ENCODE results near the gene CYP24A1. TPM values are rescaled to one million over a fixed set of nuclear protein-coding genes. Genes with fewer than 3 reads are reported as not detected.

The CYP24A1 gene
- 0.41 TPM for total RNA-seq

DNA sequence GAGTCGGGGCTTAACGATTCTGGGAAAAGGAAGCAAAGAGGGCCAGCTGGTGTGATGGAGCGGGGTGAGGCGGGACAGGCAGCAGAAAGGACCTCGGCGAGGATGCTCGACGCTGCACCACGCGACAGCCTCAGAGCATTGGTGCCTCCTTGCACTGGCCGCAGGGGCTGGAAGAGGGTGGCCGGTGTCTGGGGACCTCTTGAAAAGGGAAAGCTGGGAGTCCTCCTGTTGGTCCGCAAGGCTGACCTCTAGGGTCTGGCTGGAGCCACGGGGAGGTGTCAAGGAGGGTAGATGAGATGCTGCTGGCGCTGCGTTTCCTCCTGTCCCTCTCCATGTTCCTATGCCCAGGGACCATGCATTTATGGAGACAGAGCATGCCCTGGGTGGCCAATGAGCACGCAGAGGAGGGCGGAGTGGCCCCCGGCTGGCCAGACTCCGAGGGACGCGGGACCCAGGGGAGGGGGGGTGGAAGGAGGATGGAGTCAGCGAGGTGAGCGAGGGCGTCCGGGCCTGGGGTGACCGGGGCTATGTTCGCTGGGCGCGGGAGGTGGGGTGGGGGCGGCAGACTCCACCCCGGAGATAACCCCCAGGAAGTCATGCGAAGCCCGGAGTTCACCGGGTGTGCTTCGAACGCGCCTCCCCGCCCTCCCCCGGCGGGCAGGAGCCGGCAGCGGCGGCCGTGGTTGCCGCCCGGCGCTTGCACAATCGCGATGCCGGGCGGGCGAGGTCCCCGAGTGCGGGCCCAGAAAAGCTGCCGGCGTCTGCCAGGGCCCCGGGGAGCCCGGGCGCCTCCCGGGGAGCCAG lies at the start of gene CYP24A1:
Gene CYP24A1 (minus strand): TSS at position 334 of the 804 bp plus-strand sequence. CDS start 407 bp downstream, outside the sequence.
- FAIRE-seq: no peak

DNA sequence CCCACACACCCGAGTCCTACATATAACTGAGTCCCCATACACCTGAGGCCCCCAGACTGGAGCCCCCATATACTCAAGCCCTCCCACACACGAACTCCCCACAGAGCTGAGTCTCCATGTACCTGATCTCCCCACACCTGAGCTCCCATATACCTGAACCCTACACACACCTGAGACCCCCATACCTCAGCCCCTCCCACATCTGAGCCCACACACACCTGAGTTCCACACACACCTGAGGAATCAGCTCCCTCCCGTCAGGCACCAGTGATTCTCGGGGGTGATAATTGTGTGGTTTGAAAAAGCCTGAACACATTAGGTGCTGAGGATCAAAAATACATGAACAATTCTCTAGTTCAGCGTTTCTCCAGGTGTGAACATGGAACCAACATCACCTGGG lies 49.5 kb upstream of the CYP24A1 start:
- no peak for FAIRE-seq
- DNase-seq (ENCODE audit: low spot score in 2 of 2): no peak

More for the DNA sequence above, at the start of gene CYP24A1:
- DNase-seq (ENCODE audit: low spot score in 2 of 2): no peak

DNA sequence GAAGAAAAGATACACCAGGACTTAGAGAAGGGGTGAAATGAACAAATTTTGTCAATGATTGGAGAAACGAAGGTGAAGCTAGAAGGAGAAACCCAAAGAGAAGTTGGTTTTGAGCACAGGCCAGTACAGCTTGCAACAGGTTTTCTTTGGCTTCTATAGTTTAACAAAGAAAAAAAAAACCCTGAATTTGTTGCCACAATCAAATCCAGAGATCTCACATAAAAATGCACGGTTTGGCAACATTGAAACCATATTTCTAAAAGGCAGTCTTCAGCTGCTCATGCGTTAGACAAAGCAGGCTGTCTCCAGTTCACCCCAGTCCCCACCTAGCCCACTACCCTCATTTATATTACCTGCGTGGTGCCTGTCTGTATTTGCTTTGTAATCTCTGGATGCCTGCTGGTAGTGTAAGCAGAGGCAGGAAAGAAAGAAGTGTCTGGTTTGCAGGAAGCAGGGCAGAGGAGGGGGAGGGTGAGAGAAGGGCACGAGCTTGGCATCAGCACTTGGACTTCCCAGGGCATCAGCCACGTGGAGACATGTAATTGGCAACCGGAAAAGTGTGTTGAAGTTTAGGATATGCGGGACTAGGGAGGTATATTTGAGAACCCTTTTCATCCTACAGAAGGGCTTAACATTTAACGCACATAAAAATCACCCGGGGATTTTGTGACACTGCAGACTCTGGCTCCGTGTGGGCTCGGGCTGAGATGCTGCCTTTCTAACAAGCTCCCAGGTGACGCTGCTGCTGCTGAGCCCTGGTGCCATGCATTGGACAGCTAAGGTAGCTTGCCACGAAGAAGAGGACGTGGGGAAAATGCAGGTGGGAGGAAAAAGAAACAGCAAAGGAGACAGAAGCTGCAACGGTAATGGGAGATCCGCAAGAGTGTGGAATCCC lies 48.5 kb upstream of the CYP24A1 start:
- FAIRE-seq: no peak
- DNase-seq (ENCODE audit: low spot score in 2 of 2): no peak

DNA sequence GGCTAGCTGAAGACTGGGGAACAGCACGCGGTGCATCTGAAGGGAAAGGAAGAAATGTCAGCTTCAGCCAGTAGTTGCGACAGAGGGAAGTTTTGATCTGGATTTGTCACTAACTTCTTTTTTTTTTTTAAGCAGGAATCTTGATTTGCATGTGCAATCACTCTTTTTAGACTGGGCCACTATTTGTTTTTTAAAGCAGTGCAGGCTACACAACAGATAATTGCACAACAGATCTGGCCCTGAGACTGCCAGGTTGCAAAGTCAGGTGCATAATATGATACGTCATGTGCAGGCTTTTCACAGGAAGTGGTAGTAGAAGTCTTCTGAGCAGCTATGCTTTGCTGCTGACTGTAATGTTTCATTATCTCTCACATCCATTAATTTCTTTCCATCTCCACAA lies 47.6 kb upstream of the CYP24A1 start:
- FAIRE-seq: no peak
- no peak for DNase-seq (ENCODE audit: low spot score in 2 of 2)

DNA sequence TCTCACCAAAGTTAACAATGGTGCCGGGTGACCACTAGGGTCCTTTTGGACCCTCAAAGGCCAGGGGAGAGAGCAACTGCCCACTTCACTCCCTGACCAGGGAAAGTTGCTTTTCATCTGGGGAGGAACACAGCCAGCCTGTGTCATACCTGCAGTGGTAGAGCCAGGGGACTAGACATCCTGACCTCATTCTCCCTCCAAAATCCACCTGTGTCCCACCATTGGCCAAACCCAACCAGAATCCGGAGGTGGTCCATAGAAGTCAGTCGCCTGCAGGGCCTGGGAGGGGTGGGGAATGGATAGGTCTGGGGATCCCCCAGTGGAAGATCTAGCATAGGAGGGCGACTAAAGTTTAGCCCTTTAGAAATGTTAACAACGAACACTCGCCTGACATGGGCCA lies 46.9 kb upstream of the CYP24A1 start:
- FAIRE-seq: no peak
- DNase-seq (ENCODE audit: low spot score in 2 of 2): no peak

DNA sequence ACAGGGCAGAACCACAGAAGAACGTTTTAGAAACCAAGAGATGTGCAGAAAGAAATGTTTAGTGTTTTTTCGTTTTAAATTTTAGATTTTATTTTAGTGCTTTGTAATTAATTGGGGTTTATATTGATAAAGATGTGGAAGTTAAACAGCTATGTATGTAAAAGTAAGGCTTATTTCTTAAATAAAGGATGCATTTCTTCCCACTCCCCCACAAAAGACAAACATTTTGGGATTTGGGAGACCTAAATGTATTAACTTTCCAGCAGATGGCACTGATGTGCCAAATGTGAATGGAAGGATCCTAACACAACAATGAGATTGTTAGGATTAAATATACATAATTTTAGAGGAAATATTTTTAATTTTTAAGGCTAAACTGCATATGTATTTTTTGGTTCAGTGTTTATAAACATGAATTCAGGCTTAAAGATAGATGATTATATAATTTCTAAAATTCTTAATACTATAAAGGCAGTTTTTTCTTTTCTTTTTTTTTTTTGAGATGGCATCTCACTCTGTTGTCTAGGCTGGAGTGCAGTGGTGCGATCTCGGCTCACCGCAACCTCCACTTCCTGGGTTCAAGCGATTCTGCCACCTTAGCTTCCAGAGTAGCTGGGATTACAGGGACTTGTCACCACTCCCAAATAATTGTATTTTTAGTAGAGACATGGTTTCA lies 46.1 kb upstream of the CYP24A1 start:
- DNase-seq (ENCODE audit: low spot score in 2 of 2) (peak in 1 of 2 donors; percentile 32), FAIRE-seq (peak; percentile 57)

DNA sequence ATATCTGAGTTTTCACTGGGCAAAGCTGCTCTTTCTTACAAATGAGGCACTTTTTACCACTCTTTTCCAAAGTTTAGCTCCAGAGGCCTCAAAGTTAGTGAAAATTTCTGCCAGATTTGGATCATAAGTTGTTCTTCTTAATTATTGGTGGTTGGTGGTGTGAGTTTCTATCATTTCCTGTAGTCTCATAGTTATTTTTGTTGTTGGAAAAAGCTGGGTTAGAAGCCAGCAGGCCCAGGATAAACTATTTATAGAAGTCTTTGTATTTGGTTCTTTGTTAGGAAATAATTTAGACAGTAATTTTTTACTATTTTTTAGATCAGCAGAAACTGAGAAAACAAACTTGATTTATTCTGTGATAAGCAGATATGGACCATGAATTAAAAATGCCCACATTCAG lies 44.7 kb upstream of the CYP24A1 start:
- FAIRE-seq (no peak), DNase-seq (ENCODE audit: low spot score in 2 of 2) (no peak)

DNA sequence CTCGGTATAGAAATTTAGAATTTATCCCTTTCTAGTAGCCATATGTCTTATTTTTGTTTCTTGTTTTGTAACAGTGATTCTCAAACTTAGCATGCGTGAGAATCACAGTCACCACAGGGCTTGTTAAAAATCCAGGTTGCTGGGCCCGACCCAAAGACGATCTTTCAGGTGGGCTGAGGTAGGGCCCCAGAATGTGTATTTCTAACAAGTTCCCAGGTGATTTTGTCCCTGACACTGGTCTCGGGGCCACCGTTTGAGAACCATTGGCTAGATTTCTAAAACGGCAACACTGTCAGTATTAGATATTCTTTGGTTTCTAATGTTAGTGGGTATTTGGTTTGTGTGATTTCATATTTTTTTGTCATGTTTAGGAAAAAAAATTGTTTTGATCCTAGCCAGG lies 44.0 kb upstream of the CYP24A1 start:
- FAIRE-seq (no peak), DNase-seq (ENCODE audit: low spot score in 2 of 2) (no peak)

DNA sequence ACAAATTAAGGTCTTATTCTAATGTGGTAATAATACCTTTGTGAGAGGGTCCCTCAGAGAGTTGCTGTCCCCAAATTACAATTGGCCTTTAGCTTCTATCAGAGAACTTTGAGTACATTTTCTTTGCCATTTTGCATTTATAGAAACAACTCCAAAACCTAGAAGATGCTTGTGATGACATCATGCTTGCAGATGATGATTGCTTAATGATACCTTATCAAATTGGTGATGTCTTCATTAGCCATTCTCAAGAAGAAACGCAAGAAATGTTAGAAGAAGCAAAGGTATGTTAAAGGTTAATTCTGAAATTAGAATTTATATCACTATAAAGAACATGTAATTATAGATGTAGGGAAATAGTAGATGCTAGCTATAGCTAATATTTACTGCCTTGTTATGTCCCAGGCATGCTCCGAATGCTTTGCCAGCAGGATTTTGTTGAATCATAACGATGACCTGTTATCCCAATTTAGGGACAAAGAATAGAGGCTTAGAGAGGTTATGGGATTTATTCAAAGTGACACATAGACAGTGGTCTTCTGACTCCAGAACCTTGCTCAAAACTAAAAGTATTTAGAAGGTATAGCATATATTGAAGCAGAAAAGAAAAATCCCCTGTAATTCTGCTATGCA lies 41.5 kb upstream of the CYP24A1 start:
- DNase-seq (ENCODE audit: low spot score in 2 of 2): no peak
- FAIRE-seq: no peak

DNA sequence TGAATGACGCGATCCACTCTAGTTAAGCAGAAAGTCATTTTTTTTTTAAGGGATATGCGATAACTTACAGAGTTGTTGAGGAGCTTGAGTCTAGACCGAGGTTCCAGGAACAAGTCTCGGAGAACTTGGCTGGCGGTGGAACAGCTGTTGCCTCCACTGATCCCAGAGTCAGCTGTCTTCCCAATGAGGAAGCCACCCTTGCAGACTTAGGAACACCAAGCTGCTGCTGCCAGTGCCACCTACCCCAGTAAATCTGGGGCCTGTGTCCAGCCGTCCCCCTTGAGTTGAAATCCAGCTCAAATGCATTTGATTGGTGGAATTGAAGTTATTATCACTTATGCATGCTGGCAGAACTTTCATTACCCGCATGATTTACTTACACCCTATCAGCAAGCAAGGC lies 40.8 kb upstream of the CYP24A1 start:
- FAIRE-seq: no peak
- DNase-seq (ENCODE audit: low spot score in 2 of 2): no peak

DNA sequence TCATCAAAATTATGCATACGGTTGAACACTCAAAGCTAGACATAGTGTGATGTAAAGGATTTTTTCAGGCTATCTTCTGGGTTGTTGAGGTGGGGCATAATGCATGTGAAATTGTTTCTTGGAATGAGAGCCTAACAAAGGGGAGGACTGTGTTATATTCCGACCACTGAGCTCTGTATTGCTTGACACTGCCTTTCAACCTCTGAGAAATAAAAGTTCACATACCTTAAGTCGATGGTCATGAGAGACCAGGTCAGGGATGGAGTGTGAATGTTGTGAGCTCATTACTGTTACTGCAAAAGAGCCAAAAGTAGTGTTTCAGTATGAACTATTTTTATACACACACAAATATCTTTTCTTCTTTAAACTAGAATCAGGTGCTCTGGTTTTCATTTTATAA lies 39.1 kb upstream of the CYP24A1 start:
- DNase-seq (ENCODE audit: low spot score in 2 of 2) (no peak), FAIRE-seq (no peak)

DNA sequence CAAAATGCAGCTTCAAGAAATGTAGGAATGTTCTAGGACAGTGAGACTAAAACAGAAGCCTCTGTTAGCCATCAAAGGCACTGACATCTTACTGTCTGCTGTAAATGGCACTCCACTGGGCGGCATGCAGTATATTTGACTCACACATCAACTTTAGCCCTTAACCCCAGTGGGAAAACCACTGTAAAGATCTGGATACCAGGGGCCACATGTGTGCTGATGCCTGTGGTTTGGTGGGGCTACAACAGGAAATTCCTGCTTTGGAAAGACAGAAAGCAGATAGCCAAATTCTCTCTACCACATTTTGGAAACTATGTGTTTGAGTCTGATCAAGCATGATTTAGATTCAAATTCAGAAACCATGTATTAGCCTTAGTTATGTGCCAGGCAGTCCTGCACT lies 38.4 kb upstream of the CYP24A1 start:
- FAIRE-seq: no peak

DNA sequence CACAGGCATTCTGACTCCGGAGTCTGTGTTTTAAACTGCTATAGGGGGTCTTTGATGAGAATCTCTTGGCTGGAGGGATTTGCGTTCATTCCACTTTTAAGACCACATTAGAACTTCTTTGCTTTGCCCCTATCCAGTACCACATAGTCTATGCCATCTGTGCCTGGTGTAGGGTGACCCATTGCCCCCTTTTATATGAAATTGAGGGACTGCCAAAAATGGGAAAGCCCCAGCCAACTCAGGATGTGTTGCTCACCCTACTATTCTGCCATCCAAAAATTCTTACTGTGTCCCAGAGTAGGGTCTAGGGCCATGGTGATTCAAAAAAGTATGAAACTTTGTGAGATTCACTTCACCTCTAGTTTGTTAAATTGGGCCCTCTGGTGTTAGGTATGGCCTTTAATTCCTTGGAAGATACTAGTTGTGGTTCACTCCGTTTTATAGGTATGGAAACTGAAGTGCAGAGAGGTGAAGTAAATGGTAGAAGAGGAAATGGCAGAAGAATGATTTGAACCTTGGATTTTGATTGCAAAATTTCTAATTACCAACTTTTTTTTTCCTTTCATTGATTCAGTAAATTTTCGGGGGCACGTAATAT lies 35.5 kb upstream of the CYP24A1 start:
- FAIRE-seq: no peak
- DNase-seq (ENCODE audit: low spot score in 2 of 2): no peak

More for the DNA sequence above, 38.4 kb upstream of the CYP24A1 start:
- DNase-seq (ENCODE audit: low spot score in 2 of 2): no peak

DNA sequence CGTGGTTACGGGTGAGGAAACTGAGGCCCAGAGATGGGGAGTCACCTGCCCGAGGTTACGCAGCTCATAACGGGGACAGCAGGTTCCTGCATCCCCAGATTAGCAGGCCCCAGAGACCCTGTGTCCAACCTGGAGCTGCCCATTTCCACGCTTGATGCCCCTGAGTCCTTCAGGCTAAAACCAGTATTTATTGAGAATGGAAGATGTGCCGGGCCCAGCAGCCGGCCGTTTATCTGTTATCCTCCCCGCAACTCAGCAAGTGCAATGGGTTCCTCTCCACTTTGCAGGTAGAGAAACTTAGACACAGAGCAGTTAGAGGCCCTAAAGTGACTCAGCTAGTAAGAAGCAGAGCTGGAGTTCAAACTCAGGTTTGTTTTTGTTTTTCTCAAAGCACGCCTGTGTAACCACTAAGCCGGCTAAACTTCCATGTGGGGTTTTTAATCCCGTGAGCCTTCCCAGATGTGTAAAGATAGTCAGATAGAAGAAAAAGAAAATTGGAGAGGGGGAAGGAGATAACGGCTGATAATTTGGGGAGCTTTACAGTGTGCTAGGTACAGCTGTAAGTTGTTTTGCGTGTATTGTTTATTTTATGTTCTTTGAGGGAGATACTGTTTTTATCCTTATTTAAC lies 34.9 kb upstream of the CYP24A1 start:
- FAIRE-seq (no peak), DNase-seq (ENCODE audit: low spot score in 2 of 2) (no peak)

DNA sequence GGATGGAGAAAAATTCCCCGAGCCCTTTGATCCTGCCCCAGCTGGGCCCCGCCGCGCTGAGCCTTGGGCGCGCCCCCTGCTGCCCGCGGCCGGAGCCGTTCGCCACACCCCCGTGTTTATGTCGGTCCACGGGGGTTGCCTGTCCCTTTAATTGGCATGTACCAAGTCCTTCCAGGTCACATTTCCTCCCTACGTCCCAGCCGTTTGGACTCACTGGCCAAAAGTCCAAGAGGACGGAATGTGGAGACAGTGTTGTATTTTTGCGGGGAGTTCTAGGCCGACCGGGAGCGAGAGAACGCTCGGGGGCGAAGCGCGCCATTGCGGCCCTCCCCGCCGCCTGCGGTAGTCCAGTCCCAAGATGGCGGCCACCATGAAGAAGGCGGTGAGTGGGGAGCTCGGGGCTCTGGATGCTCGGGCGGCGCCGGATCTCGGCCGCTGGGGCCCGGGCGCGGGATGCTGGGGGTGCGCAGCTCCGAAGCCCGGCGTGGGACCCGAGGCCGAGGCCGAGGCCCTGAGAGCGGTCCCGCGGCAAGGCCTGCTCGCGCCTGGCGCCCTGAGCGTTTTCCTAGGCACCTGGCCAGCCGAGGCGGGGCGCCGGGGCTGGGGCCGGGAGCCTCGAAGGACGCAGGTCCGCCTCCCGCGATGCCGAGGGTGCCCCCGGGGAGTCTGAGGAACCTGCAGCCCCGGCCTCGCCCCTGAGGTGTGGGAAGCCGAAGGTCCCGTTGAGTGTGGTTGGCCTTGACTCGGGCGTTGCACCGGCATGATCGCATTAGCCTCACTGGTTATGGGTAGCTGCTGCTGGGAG lies 34.2 kb upstream of the CYP24A1 start, which contains the start of gene PFDN4:
Gene PFDN4 (plus strand): TSS at position 345 of the 805 bp plus-strand sequence. CDS start 14 bp downstream, at position 359.
- no peak for FAIRE-seq
- DNase-seq (ENCODE audit: low spot score in 2 of 2): peak; percentile 89

DNA sequence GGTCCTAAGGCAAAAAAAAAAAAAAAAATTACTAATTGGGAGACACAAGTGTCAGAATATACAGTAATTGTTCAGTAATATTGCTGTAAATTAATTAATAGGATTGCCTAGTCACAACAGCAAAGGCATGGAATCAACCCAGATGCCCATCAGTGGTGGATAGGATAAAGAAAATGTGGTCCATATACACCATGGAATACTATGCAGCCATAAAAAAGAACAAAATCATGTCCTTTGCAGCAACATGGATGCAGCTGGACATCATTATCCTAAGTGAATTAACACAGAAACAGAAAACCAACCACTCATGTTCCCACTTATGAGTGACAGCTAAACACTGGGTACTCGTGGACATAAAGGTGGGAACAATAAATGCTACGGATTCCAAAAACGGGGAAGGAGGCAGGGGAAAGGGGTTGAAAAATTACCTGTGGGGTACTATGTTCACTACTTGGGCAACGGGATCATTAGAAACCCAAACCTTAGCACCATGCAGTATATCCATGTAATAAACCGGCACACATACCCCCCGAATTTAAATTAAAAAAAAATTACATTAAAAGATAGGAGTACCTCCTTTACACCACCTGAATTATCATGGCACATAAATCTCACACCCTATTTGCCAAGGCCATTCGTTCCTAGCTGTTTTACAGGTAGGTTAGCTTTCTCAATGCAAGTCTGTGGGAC lies 33.4 kb upstream of the CYP24A1 start:
- DNase-seq (ENCODE audit: low spot score in 2 of 2) (no peak), FAIRE-seq (no peak)

DNA sequence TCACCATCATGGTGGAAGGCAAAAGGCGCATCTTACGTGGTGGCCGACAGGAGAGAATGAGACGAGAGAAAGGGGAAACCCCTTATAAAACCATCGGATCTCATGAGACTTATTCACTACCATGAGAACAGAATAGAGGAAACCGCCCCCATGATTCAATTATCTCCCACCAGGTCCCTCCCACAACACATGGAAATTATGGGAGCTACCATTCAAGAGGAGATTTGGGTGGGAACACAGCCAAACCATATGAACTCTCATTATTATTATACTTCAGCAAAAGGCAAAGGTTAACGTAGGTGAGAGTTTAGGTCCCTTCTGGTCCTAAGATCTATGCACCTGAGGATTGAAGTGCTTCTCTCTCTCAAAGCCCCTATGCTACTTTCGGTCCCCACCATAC lies 31.7 kb upstream of the CYP24A1 start:
- FAIRE-seq: no peak
- DNase-seq (ENCODE audit: low spot score in 2 of 2): no peak

DNA sequence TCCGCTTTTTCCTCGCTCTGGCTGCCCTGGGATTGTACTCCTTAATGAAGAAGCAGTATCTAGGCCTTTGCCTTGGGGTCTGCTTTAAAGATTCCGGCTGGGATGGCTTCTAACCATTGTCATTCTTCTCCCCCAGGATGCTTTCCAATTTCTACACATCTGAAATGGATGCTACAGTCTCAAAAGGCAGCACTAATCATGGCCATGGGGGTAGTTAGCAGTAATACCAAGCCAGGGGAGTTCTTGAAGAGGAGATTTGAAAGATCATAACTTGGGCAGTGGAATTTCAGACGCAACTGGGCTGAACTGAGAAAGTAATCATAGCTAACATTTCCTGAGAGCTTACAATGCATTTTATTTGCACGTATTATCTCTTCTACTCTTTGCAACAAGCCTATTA lies 30.7 kb upstream of the CYP24A1 start:
- no peak for FAIRE-seq
- no peak for DNase-seq (ENCODE audit: low spot score in 2 of 2)

Measured in frontal cortex (tissue), 4 donors.